T-helper 2 cell (primary cell): Measurements from ENCODE around the gene ALK.
"Not testable (repeated sequence)": the region's sequence is repeated elsewhere in the genome, so short reads cannot be mapped to it uniquely, and the experiment has no call there.

ENCODE experiments used
- DNase-seq, 5 experiments: peaks; one replicate each; pipeline versions ENCODE4 v3.0.0 to v3.0.0-alpha.2; 2012 to 2022

ALK gene

DNA sequence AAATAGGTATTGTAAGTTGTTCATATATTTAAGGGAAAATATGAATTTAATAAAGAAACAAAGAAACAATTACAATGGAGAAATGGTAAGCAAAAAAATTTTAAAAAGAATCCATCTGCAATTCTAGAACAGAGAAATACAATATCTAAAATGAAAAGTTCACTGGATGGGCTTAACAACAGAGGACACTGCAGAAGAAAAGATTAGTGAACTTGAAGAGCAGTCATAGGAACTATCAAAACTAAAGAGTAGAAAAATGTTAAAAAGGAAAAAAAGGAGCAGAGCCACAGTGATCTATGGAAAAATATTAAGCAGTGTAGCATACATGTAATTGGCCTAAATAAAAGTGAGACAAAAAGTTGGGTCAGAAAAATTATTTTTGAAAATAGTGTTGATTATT is 83.5 kb downstream of the ALK start:
- DNase-seq = no peak

DNA sequence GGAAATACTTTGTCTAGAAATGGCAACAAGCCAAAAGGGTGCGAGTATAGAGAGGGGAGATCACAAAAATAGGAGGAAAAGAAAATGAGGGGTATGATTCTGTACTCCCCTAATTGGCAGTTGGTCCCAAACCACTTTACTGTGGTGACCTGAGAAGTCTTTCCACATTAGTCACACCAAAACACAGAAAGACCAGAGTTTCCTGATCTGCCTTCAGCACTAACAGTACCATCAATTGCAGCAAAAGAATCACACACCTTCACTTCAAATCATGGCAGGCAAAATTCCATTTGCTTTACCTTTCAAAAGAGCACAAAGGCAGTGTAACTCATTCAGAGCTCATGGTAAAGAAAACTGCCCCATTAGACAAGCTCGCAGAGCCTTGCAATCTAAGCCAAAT is 86.8 kb downstream of the ALK start:
- no peak for DNase-seq

DNA sequence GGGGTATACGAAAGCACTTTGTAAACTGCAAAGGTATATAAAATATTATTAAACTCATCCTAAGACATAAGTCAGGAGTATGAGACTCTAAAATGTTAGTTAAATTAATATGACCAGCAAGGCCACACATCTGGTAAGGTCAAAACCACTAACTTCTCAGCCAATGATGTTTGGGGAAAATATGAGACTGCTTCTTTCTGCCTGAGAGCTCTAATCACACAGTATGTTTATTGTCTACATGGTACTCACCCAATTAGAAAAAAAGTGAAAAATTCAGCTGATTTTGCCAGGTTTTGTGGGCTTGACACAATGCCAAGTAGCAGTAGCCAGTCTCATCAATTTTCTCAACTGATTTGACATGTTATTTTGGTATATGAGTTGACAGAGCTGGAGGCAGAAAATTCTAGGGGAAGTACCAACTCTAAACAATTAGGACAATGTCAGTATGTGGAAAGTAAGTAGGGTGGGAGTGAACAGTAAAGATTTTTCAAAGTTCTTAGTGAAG is 87.3 kb downstream of the ALK start:
- no peak for DNase-seq

DNA sequence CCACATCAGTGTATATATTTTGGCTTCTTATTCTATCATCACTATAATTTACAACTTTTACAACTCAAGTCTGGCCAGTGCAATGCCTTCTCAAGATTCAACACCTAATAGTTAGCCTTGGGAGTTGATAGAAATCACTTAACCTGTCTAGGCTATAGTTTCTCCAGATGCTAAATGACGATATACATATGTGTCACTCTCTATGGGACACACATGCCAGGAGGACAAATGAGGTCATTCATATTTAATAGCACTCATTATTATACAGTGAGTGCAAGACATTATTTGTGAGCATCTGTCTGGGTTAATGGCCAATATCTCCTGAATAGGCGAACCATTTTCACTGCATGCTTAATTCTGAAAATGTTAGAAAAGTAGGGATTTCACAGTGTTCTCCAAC is 89.8 kb downstream of the ALK start:
- DNase-seq = no peak

DNA sequence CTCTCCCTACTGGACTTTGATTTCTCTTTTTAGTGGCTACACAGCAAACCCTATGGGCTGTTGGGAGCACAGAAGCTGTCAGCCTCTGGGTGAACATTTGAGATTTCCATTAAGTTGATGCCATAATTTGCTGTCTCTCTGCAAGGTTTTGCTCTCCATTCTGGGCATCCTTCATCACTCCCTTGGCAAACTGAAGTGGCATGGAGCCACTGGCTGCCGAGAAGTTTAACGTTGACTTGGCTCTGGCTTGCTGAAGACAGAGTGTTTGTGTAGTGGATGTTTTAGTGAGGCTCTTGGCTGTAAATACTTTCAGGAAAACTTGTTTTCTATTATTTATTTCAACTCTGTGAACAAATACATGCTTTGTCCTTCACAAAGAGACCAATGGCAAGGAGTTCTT is 91.5 kb downstream of the ALK start:
- DNase-seq = no peak

DNA sequence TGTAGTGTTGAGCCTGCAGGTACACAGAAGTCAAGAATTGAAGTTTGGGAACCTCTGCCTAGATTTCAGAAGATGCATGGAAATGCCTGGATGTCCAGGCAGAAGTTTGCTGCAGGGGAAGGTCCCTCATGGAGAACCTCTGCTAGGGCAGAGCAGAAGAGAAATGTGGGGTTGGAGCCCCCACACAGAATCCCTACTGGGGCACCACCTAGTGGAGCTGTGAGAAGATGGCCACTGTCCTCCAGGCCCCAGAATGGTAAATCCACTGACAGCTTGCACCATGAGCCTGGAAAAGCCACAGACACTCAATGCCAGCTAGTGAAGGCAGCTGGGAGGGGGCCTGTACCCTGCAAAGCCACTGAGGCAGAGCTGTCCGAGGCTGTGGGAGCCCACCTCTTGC is 97.2 kb downstream of the ALK start:
- not testable (repeated sequence) for DNase-seq

DNA sequence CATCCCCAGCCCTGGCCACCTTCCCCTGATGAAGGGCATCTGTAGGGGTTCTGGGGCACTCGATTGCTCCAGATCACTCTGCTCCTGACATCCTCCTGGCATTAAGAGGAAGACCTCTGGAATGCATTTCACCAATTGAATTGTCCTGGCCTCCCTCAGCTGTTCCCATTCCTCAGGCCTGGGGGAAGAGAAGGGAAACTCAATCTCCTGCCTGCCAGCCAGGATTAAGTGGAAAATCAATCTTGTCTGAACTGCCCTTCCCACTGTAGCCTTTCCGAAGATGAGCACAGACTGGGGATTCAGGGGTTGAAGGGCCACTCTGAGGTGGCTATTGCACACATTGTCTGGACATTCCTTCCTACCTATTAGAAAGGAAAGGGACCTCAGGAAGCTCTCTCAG is 99.8 kb downstream of the ALK start:
- no peak for DNase-seq

DNA sequence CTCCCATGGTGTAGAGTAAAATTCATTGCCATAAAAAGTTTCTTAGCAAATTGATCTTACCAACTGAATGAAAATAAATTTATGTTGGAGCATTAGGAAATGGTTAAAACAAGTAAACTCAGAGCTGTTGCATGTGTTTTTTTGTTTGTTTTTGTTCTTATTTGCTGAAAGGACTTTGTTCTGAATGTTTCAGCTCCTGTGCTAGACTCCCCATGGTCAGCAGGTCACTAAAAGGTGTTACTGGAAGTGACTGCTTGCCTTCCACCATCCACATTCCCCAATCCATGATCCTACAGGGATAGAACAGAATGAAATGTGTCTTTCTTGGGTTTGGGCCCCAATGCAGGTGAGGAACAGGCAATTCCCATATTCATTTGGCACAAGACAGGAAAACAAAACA is 101.8 kb downstream of the ALK start:
- DNase-seq = no peak

DNA sequence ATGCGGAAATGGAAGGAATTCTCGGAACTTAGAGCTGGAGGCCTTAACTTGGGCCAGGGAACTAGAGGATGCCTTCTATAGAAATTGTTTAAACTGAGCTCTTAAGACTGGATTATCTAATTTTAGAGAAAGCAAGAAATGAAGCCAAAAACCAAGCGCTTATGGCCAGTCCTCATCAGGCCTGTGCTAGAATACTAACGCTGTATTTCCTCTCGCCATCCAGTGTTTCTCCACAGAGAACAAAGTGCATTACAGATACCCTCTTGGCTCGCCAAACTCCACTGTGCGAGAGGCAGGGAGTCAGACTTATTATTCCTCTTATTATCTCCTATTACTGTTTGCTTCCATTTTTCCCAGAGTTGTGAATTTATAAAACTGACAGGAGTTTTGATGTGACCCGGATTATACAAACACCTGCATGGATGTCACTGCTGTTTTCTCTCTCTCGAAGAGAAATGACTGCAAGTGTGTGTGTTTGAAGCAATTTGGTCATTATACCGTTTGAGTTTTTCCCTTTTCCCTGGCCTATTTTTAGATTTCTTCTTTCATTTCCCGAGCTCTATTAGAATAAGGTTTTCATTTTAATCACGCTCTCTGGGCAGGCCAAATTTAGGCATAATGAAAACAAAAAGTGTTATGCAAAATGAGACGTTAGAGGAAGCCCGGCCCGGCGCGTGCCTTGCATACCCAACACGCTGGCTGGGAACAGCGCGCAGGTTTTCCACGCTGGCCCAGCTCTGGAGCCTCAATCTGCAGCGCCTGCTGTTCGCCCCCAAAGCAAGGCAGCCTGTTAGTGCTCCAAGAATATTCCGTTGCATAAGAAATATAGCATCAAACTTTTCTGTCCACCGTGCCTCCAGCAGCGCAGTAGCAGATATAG is 103.3 kb downstream of the ALK start:
- no peak for DNase-seq

DNA sequence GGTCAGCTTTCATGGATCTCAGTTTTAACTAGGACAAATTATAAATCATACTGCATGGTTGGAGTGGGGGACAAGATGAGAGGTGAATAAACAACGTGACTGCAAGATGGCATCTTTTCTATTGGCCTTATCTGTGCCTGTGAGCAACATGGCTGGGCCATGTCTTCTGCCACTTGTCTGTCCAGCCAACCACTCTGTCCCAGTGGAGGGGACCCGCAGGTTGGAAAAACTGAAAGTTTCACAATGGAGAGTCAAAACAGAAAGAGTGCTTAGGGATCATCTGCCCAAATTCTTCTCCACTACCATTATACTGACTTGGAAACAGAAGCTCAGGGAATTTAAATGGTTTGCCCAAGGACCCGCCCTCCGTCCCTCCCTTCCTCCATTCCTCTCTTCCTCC is 104.1 kb downstream of the ALK start:
- DNase-seq = no peak

DNA sequence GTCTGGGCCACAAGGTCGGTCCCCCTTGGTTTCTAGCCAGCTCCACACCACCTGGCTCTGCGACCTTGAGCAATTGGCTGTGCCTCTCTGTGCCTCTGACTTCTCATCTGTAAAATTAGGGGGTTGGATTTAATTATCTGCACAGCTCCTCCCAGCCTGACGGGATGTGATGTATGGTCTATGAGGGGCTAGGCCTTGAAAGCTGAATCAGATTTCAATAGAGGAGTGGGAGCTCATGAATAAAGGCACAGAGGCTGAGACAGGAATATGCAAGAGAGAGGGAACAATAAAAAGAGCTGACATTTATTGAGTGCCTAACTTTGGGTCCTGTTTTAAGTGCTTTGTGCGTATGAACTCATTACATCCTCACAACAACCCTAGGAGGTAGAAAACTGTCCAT is 104.7 kb downstream of the ALK start:
- no peak for DNase-seq

DNA sequence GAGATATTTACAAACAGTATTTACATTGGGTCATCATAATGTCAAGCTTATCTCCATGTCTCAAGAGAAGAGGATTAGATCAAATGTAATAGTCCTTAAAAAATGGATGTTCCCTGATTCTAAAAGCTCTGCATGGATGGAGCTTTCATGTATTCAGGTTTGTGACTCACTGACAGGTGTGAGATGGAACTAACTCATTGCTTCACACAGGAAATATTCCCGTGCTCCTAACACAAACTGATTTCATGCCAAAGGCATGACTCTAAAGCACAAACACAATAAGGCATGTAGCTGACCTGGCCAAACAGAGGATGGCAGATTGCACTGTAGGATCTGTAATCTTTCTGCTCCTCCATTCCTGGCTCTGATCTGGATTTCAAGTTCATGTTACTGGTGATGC is 110.0 kb downstream of the ALK start:
- DNase-seq = no peak

DNA sequence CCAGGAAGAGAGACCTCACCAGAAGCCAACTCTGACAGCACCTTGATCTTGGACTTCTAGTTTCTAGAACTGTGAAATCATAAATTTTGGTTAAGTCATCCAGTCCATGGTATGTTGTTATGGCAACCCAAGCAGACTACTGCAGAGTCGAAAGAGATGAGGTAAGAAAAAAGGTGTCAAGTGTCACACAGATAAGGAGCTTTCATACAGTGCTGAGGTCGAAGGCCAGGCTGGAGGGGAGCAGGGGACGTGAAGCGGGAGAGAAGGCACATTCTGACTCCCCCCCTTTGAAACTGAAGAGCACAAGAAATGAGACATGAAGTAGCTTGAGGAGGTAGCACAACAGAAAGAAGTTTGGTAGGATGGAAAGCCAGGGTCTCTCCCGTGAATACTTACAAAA is 110.4 kb downstream of the ALK start:
- DNase-seq = no peak

DNA sequence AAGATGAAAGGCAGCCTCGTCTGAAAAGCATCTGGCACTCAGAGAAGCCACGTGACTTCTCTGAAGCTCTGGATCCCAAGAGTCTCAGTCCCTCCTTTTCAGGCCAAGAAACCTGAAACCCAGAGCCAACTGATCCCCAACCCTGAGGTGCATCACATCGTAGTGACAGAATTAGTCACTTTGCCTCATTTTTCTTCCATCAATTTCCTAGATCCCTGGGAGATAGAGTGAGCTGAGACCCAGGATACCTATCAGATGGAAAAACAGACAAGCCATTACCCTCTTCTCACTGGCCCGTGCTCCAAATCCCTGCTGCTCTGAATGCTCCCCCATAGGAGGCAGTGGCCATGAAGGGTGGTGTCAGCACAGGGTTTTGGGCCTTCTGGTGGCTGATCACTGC is 113.1 kb downstream of the ALK start:
- DNase-seq = no peak

DNA sequence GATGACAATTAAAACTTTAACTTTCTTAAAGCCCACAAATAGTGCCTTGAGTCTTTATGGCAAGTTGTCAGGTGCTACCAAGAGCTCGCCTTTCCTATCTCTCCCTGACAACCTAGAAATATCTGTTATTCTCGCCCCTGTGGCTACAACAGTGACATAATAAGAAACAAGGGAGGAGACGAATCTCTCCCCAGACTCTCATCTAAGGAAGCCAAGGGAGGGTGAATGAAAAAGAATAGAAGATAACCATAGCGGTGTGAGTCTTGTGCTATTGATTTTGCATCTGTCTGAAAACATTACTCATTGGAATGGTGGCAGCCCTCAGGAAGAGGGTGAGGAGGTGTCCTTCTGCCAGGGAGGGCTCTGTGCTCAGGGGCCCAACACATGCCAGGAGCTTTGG is 114.3 kb downstream of the ALK start:
- DNase-seq = no peak

DNA sequence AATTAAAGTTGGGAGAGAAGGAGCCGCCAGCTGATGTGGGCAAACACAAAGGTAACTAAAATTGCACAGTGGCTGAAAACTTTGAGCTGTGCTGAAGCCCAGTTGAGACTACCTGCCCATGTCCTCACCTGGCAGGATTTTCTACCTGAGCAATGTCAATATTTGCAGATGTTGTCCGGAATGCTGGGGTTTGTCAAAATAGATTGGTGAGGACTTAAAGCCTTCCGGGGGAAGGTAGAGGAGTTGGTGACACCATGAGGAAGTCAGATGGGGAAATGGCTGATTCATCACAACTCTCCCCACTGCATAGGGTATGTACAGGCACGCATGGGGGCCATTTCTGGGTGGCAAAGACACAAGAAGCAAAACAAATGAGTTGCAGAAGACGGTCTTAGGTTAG is 114.9 kb downstream of the ALK start:
- no peak for DNase-seq

DNA sequence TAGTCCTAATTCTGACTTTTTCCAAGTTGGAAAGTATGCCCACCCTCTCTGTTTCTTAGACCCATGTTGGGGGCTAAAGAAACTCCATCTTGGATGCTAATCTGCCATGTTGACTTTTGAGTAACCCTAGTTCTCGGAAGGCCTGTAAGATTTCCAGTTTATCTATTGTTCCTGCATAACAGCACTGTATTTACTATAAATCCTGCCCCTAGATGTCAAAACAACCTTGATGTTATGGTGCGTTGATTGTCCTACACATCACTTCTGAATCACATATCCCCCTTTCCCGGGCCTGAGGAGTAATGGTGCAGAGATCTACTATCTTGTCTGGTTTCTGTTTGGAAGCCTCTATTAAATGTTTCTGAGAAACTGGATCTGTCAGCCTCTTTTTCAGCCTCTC is 116.7 kb downstream of the ALK start:
- no peak for DNase-seq

DNA sequence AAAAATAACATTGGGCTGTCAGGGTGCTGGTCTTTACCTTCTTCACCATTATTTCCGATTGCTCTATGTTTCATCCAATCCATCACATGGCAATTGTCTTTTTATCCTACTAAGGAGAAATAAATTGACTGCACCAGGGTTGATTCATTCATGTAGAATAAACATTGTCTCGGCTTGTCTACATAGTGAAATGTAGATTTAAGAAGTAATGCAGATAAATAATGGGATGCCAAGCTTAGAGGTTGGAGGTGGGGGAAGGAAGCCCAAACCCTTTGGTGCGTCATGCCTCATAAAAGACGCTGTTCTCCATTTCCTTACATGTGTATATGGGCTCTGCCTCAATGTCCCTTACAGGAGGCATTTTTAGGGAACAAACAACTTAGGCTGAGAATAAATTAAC is 117.8 kb downstream of the ALK start:
- no peak for DNase-seq

DNA sequence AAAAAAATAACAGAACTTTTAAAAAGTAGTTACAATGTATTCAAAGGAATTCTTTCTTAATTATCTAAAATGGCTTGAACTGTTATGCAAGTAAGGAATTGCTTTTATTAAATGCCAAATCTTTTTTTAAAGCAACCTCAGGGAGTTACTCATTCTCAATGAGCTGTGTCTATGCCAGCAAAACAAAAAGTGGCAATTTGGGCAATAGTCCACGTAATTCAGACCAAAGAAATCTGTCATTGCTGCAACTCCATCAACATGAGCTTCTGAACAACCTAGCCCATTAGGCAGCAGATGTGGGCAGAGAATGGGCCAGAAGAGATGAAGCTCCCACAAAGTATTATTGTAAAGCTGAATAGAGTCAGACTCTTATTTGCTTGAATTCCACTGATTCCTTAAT is 118.4 kb downstream of the ALK start:
- DNase-seq = no peak

DNA sequence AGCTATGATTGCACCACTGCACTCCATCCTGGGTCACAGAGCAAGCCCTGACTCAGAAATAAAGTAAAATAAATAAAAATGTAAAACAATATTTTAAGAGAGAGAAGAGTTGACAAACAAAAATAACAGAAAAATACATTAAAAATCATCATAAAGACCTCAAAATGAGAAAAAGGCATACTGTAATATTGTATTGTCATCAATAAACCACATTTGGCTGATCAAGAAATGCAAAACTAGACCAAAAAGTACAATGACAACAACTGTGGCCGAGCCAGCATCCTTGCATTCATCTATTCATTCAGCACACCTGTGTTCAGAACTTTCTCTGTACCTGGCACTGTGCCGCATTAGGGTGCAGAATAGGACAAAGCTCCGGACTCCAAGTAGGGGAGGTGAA is 121.8 kb downstream of the ALK start:
- no peak for DNase-seq

DNA sequence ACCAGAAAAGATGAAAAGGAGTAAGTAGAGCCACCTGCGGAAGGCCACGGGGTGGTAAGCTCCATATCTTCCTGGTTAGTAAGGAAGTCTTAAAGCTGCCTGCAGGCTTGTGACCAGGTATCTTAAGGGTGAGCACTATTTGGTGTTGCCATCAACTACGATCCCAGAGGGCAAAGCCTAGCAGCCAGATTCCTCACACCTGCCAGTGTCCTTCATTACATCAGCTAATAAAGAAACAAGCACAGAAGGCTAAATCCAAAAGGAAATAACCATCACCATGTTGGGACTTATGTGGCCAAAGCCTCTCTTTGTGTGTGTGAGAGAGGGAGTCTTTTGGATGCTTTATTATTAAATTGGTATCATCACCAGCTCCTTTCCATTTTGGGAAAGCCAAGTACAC is 123.5 kb downstream of the ALK start:
- DNase-seq = no peak

DNA sequence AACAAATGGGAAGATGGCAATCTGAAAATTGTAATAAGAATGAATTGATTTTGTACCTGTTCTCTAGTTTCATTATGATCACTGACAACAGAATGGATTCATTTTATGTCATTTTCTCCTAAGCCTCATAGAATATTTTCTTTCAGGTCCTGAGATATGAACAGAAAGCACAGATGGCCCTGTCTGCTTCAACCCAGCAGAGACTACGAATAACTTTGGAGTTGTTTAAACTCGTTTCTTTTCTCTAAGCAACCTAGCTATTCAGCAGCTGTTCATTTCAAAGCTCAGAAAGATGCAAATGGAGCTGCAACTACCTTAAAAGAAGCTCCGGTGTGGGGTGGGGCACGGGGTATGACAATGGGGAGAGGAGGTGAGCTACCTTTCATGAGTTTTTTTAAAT is 124.9 kb downstream of the ALK start:
- no peak for DNase-seq

DNA sequence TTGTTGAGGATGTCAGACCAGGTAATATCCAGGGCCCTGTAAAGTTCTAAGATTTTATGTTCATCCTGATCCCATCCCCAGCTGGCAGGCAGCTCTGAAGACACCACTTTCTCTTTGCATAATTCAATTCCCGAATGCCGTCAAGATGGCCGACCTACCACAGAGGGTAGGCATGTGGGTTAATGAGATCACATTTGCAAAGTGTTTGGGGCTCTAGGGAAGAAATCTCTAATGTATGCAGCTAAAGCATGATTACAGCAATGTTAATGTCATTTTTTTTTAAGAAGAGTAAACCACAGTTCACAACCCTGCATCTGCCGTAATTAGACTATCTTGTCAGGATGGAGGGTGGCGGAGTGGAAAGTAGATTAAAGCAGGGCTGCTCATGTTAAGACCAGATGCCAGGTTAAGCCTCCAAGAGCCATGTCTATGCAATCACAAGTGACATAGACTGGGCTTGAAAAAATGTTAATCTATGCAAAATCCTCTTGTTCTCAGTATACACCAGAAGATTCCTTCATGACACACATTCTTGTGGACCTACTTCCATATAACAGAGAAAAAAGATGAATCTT is 131.4 kb downstream of the ALK start:
- DNase-seq = no peak
